HG03469 (cell line): ENCODE data around the gene SLC6A20.

Experiments
- ATAC-seq: cut with Tn5 transposase; IDR thresholded peaks from one replicate; pipeline ENCODE4 v1.9.1; 2021; ENCODE audit warnings: mild to moderate bottlenecking, moderate library complexity, moderate number of reproducible peaks; ENCODE audit not compliant: unreplicated experiment

SLC6A20 gene

DNA sequence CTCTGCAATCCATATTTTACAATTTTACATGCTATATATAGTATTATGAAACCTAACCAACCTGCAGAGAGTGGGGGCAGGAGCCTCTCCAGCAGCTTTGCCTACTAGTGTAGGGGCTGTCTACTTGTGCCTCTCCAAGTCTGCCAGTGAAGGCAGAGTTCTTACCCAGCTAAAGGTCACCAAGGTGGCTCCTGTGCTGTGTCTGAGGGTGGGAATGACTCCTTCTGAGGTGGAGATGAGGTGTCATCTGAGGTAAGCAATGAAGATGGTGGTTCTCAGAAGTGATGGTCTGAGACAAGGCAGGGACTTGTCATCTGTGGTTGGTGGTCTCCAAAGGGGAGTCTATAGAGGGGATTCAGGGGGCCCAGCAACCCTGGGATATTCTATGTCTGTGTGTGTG lies 59.6 kb downstream of the SLC6A20 start:
- no peak for ATAC-seq

DNA sequence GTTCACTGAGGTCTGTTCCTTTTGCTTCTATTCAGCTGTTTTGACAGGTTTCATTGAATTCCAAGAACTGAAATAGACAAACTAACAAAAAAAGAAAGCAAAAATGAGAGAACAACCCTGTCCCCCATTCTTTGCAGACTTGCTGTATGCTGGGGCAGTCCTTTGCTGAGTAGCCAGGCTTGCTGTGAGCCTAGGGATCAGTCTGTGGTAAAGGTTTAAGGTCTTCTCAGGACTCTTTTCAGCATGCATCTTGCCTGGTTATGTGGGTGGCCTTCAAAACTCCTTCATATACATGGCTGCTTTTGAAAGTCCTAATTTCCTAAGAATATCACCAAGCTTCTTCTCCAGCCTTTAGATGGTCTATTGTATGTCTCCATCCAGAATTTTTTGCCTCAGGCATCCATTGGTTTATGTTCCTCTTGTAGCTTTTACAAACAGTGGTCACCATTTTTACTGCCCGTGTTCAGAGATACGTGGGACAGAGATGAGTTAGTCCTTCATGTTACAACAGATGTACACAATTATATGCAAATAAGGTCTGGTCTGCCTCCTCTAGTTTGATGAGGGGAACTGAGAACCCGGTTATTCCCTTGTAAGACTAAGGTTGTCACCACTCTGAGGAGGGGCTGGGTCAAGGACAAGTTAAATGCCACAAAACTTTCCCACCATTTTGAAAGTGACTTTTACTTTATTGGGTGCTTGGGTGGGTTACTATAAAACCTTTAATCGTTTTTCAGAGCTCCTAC lies 65.8 kb downstream of the SLC6A20 start:
- no peak for ATAC-seq

DNA sequence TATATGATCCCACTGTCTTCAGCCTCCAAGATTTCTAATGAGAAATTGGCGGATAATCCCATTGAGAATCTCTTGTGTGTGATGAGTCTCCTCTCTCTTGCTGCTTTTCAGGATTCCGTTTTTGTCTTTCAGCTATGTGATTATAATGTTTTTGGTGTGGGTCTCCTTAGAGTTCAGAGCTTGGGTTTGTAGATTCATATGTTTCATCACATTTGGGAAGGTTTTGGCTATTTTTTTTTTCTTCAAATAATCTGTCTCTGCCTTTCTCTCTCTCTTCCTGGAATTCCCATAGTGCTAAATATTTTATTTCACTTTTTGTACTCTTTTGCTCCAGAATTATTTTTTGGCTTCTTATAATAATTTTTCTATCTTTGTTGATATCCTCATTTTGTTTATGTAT lies 66.7 kb downstream of the SLC6A20 start:
- no peak for ATAC-seq

DNA sequence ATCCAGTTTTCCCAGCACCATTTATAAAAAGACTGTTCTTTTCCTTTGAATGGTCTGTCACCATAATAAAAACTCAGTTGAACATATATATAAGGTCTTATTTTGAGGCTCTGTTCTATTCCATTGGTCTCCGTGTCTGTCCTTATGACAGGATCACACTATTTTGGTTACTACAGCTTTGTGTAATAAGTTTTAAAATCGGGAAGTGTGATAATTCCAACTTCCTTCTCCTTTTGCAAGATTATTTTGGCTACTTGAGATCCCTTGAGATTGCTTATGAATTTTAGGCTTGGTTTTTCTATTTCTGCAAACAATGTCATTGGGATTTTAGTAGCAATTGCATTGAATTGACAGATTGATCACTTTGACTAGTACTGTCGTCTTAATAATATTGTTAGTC lies 71.4 kb downstream of the SLC6A20 start:
- ATAC-seq: no peak

DNA sequence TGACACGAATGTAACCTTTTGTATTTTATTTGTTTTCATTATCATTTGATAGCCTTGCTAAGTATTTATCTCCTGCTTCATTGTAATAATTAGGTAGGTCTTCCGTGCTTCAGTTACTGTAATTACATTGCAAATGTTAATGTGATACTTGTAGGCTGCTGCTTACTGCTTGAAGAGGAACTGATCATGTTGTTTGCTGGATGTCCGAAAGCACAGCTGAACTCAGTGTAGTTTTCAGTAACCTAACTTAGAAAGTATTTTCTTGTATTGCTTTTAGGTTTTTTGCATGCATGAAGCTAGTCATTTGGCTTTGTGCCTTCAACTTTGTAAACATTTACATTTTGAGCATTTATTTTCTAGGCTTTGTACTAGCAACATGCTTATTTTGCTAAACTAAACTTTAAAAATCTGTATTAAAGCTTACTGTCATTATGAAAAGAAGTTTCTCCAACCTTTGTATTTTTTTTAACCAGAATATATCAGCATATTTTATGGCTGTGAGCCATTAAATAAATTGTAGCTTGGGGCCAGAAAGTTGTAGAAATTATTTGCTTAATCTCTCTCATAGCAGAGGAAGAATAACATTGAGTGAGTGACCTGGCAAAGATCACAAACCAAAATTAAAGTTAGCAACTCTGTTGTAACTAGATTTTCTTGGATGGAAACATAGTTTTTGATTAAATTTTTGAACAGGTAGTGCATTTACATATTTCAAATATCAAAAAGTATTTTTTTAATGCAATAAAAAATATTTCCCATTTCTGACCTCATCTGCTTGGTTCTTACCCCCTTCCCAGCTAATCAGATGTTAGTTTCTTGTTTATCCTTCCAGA lies 76.5 kb downstream of the SLC6A20 start:
- no peak for ATAC-seq

DNA sequence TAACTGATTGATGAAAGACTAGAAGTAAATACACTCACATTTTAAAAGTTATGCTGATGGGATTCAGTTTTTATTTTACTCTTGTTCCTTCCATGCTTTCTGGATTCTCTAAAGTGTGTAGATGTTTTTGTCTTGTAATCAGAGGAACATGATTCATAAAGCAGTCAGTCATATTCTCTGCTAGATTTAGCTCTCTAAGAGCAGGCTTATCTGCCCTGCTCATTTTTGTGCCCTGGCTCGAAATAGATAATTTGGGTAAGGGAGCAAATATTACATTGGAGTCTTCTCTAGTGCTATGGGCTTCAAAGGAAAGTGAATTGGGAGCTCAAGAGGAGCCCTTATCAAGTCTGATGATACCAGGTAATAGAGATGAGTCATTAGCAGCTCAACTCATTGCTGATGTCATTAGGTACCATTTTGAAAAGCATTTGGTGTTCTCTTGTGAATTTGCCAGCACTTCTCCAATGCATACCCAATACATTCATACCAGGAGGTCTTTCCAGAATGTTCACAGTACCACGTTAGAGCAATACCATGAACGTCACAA lies 79.5 kb downstream of the SLC6A20 start:
- ATAC-seq: no peak

DNA sequence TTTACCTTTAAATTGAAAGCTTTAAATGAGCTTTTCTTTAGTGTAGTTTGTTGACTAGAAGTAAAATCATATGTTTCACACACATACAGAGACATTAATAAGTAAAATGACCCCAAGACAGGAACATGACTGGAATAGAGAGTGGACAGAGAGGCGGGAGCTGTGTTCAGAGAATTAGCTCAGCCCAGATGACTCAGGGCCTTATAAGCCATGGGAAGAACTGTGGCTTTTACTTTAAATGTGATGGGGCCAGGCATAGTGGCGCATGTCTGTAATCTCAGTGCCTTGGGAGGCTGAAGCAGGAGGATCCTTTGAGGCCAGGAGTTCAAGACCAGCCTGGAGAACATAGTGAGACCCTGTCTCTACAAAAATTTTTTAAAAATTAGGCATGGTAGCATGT lies 80.4 kb downstream of the SLC6A20 start:
- ATAC-seq: no peak

DNA sequence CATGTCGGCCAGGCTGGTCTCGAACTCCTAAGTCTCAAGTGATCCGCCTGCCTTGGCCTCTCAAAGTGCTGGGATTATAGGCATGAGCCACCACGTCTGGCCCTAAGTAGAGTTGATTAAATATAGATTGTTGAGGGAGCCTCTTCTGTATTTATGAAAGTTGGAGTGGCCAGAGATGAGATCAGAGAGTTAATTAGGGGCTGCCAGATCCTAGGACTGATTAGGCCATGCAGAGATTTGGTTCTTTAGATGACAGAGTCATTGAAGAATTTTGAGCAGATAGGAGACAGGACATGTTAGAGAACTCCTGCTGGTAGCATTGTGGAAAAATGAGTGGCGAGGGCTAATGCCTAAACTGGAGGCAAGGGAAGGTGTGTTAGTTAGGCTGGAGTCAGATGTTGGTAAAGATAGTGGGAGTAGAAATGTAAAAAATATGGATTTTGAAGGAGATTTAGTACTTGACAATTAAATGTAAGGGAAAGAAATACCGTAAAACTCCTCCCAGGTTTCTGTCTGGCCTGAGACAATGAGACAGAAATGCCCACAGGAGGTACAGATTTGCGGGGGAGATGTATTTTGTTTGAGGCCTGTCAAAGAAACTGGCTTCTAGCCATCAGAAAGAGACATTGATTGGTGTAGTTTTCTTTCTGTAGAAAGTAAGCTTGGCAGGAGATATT lies 83.8 kb downstream of the SLC6A20 start:
- ATAC-seq: no peak

DNA sequence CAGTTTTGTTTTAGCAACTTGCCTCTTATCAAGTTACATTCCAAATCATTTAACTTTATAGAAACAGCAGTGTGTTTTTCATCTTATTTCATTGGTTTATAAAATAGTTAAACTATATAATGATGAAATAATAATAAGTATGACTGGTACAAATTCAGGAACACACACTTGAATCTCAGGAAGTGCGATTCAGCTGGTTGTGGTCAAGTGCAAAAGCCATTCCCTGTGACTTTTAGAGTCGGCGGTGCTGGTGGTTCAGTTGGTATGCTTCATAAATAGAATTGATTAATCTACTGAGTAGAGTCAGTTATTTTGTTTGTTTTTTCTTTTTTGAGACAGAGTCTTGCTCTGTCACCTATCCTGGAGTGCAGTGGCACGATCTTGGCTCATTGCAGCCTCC lies 84.4 kb downstream of the SLC6A20 start:
- no peak for ATAC-seq

DNA sequence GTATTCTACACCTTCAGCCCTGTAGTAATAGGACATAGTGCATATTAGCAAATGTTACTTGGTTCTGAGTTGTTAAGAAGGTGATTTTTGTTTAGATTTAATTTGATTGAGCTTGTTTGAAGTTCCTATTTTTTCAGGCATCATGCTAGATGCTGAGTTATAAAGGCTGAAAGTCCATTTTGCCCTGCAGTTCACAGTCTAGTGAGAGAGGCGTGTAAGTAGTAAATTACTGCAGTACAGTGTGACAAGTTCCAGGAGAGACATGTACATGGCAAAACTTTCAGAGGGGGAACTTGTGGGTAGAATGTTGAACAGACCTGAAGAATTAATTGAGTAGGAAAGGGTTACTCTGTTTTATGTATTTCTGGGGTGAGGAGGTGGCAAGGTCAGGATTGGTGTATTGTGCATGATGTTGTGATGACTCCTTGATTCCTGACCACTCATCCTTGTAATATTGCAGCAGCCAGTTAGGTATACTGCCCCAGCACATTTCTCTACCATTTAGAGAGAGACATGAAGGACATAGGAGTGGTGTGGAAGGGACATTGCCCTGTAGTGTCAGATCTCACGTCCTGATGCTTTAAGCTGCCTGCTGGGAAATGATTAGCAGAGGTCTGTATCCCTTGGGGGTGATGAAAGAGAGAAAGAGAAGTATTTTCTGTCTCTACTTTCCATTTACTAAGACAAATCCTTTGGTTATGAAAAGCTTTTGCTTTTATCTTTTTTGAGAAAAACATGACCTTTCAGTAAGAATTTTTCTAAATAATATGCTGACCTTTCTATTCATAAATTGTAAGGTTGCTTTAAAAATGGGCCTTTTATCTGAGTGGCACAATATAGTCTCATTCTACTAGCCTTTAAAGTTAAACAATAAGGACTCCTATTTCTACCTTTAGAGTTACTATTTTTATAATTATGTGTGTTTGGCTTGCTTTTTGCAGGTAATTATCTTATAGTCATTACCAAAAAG lies 90.2 kb downstream of the SLC6A20 start:
- no peak for ATAC-seq
